Neural progenitor cell (in vitro differentiated cells): Measurements from ENCODE around the gene GIMD1.

Experiments
- CTCF ChIP-seq: fragments of 200-600 bp; sonication (generic); IDR thresholded peaks from 2 replicates; pipeline ENCODE4 v1.5.1; 2017; ENCODE audit warnings: antibody characterized with exemption, mild to moderate bottlenecking
- EZH2 ChIP-seq: fragments of 200-600 bp; sonication (generic); IDR thresholded peaks from 2 replicates; pipeline ENCODE4 v1.6.1; 2017; ENCODE audit warnings: antibody characterized with exemption, mild to moderate bottlenecking, moderate library complexity

GRCh38 chr4:106315968-106316772 is 52.4 kb downstream of the GIMD1 start, which contains the start of the genes AIMP1 and TBCK:
- TF ChIP-seq CTCF = no peak
- no peak for TF ChIP-seq EZH2
